Measurements from ENCODE around the gene OR5C1. TPM values are rescaled to one million over a fixed set of nuclear protein-coding genes. Genes with fewer than 3 reads are reported as not detected.

The OR5C1 gene
- total and polyA plus RNA-seq, 9 donors, result not detected

- DNase-seq, result no peak
- Histone ChIP-seq H3K27me3 (no peaks in the 10 kb centered on the region), H3K36me3 (no peaks in the 10 kb centered on the region), H3K9me3 (no peaks in the 10 kb centered on the region), H3K4me3 (no peak overlapping the region), H3K27ac (no peak overlapping the region), H3K4me1 (ENCODE audit: insufficient read depth) (no peaks in the 10 kb centered on the region)
- TF ChIP-seq POLR2A (IDR thresholded peaks at IDR 0.05) (no peak), CTCF (IDR thresholded peaks at IDR 0.05) (no peak), EP300 (IDR thresholded peaks at IDR 0.05) (no peak)
- WGBS, 3 donors, result 61 to 64% (median 63%) methylated on average over 3 of the region's 3 CpGs
- intact Hi-C loops (cut with DNase I), result no loop called here
These were observed 30.6 kb downstream of the OR5C1 start for GRCh38 chr9:122819326-122819725.

GRCh38 chr9:122819791-122820489 is 31.2 kb downstream of the OR5C1 start:
- H3K4me1 ChIP-seq (ENCODE audit: insufficient read depth), result no peaks in the 10 kb centered on the region
- intact Hi-C loops (cut with DNase I), result no loop called here
- no peaks in the 10 kb centered on the region for H3K9me3 ChIP-seq
- 47 to 71% (median 55%) methylated on average over 9 of the region's 9 CpGs for WGBS, 3 donors
- no peaks in the 10 kb centered on the region for H3K36me3 ChIP-seq
- H3K27ac ChIP-seq, result no peak overlapping the region
- TF ChIP-seq CTCF (IDR thresholded peaks at IDR 0.05), result no peak
- TF ChIP-seq EP300 (IDR thresholded peaks at IDR 0.05), result no peak
- no peak for TF ChIP-seq POLR2A (IDR thresholded peaks at IDR 0.05)
- no peak overlapping the region for H3K4me3 ChIP-seq
- no peaks in the 10 kb centered on the region for H3K27me3 ChIP-seq
- DNase-seq, result no peak

- H3K27me3 ChIP-seq, result no peaks in the 10 kb centered on the region
- TF ChIP-seq POLR2A (IDR thresholded peaks at IDR 0.05) (no peak), CTCF (IDR thresholded peaks at IDR 0.05) (no peak), EP300 (IDR thresholded peaks at IDR 0.05) (no peak)
- no peak overlapping the region for H3K27ac ChIP-seq
- H3K4me3 ChIP-seq, result no peak overlapping the region
- no peaks in the 10 kb centered on the region for H3K4me1 ChIP-seq (ENCODE audit: insufficient read depth)
- no peaks in the 10 kb centered on the region for H3K9me3 ChIP-seq
- intact Hi-C loops (cut with DNase I), result no loop called here
- no peaks in the 10 kb centered on the region for H3K36me3 ChIP-seq
- 93 to 98% (median 96%) methylated on average over 11 of the region's 11 CpGs for WGBS, 3 donors
- DNase-seq, result no peak
These were observed 31.7 kb downstream of the OR5C1 start for GRCh38 chr9:122820490-122820845.

GRCh38 chr9:122821278-122821943 is 32.7 kb downstream of the OR5C1 start:
- no peak overlapping the region for H3K4me3 ChIP-seq
- no peaks in the 10 kb centered on the region for H3K27me3 ChIP-seq
- H3K36me3 ChIP-seq, result no peaks in the 10 kb centered on the region
- H3K27ac ChIP-seq, result no peak overlapping the region
- TF ChIP-seq CTCF (IDR thresholded peaks at IDR 0.05) (no peak), EP300 (IDR thresholded peaks at IDR 0.05) (no peak), POLR2A (IDR thresholded peaks at IDR 0.05) (no peak)
- no peaks in the 10 kb centered on the region for H3K4me1 ChIP-seq (ENCODE audit: insufficient read depth)
- H3K9me3 ChIP-seq, result no peaks in the 10 kb centered on the region
- intact Hi-C loops (cut with DNase I), result no loop called here
- 19 to 24% (median 22%) methylated on average over 7 of the region's 7 CpGs for WGBS, 3 donors
- DNase-seq, result peak in 1 of 5 donors; percentile 51
